H1 (cell line): ENCODE measurements around the gene SHQ1. TPM values are rescaled to one million over a fixed set of nuclear protein-coding genes. Genes with fewer than 3 reads are reported as not detected.

Experiments
- CTCF ChIA-PET: fragments of 300-600 bp; sonication (Branson Sonifier 250); formaldehyde crosslinking; loops from one replicate; lab custom pipeline; 2021; ENCODE audit not compliant: partially characterized antibody; lab: Charles Lee
- POLR2A ChIA-PET: fragments of 300-600 bp; sonication (Branson Sonifier 250); formaldehyde crosslinking; loops from one replicate; lab custom pipeline; 2021; ENCODE audit warnings: inconsistent platforms; ENCODE audit not compliant: partially characterized antibody; lab: Charles Lee
- DNase-seq, 2 experiments: peaks; one replicate each; pipeline versions ENCODE4 v3.0.0 to v3.0.0-alpha.2; 2010 to 2022; ENCODE audit warnings: low spot score in 2 of 2, low read depth in 1 of 2, mixed read lengths in 1 of 2
- FAIRE-seq: peaks from 2 replicates; lab custom pipeline; 2011; peaks lifted over from hg19 to GRCh38; lab: Jason Lieb, UNC
- H2AFZ ChIP-seq: 2 replicates; pipeline ENCODE4 v1.8.1; 2012; ENCODE audit warnings: low read length, inconsistent platforms
- H2AK5ac ChIP-seq: 2 replicates; pipeline ENCODE4 v1.6.1; 2013; ENCODE audit warnings: low read depth, low read length
- H2BK120ac ChIP-seq: replicated peaks from 2 replicates; pipeline ENCODE3; 2013; ENCODE audit warnings: low read depth, low read length, inconsistent platforms
- H2BK12ac ChIP-seq: 2 replicates; pipeline ENCODE4 v1.6.1; 2013; ENCODE audit warnings: low read depth, low read length
- H2BK15ac ChIP-seq: 2 replicates; pipeline ENCODE4 v1.6.1; 2013; ENCODE audit warnings: low read length
- H2BK20ac ChIP-seq: 2 replicates; pipeline ENCODE4 v1.6.1; 2013; ENCODE audit warnings: low read length
- H2BK5ac ChIP-seq: 2 replicates; pipeline ENCODE4 v1.6.1; 2013; ENCODE audit warnings: low read depth, low read length
- H3K14ac ChIP-seq: 2 replicates; pipeline ENCODE4 v1.6.1; 2013; ENCODE audit warnings: inconsistent platforms; ENCODE audit not compliant: insufficient read length
- H3K18ac ChIP-seq: 2 replicates; pipeline ENCODE4 v1.6.1; 2013; ENCODE audit warnings: low read length; ENCODE audit errors: extremely low read depth
- H3K23ac ChIP-seq: 2 replicates; pipeline ENCODE4 v1.6.1; 2013; ENCODE audit warnings: inconsistent platforms; ENCODE audit not compliant: insufficient read length
- H3K23me2 ChIP-seq: 2 replicates; pipeline ENCODE4 v1.6.1; 2013; ENCODE audit warnings: low read depth, low read length
- H3K27ac ChIP-seq: 2 replicates; pipeline ENCODE4 v1.6.1; 2011; ENCODE audit warnings: low read depth, low read length, inconsistent platforms
- H3K27me3 ChIP-seq, 4 experiments: replicated peaks in 1 of 4; 1 replicate in 1 of 4; 2 replicates in 3 of 4; pipeline versions ENCODE4 v1.6.1 to v1.8.1; 2011 to 2013; ENCODE audit warnings: low read length in 3 of 4, mild to moderate bottlenecking in 3 of 4, inconsistent platforms in 2 of 4, mixed read lengths in 2 of 4, moderate library complexity in 1 of 4; ENCODE audit not compliant: control insufficient read depth in 3 of 4, insufficient read depth in 3 of 4; ENCODE audit errors: extremely low read depth in 1 of 4
- H3K36me3 ChIP-seq, 4 experiments: 2 replicates each; pipeline versions ENCODE4 v1.6.1 to v1.8.1; 2011 to 2013; ENCODE audit warnings: mild to moderate bottlenecking in 4 of 4, low read length in 3 of 4, moderate library complexity in 2 of 4, control low read depth in 1 of 4, inconsistent platforms in 1 of 4; ENCODE audit not compliant: insufficient read depth in 4 of 4, control insufficient read depth in 2 of 4
- H3K4ac ChIP-seq: replicated peaks from 2 replicates; pipeline ENCODE3; 2013; ENCODE audit warnings: low read length, low read depth, mixed read lengths, inconsistent platforms; ENCODE audit not compliant: insufficient read length
- H3K4me1 ChIP-seq, 4 experiments: replicated peaks in 1 of 4; 1 replicate in 1 of 4; 2 replicates in 3 of 4; pipeline versions ENCODE4 v1.6.1 to v1.8.1; 2011 to 2013; ENCODE audit warnings: low read length in 3 of 4, inconsistent platforms in 2 of 4, mixed read lengths in 1 of 4; ENCODE audit not compliant: insufficient read depth in 4 of 4, control insufficient read depth in 3 of 4
- H3K4me2 ChIP-seq, 2 experiments: 2 replicates each; pipeline versions ENCODE4 v1.6.1 to v1.8.1; 2011 to 2013; ENCODE audit warnings: low read depth in 2 of 2, low read length in 2 of 2, control low read depth in 1 of 2, inconsistent platforms in 1 of 2, mild to moderate bottlenecking in 1 of 2; ENCODE audit not compliant: insufficient read depth in 1 of 2
- H3K4me3 ChIP-seq, 4 experiments: fragments of 200-600, 300-600 bp in 1 of 4; sonication (generic), shearing (Covaris generic), sonication (Bioruptor Twin) in 1 of 4; 2 replicates each; pipeline versions ENCODE4 v1.5.1 to v1.8.1; 2011 to 2016; ENCODE audit warnings: low read length in 4 of 4, low read depth in 3 of 4, control low read depth in 2 of 4, inconsistent platforms in 2 of 4, mild to moderate bottlenecking in 2 of 4, mixed read lengths in 1 of 4, moderate library complexity in 1 of 4; ENCODE audit not compliant: insufficient read depth in 2 of 4; ENCODE audit errors: extremely low read depth in 1 of 4
- H3K56ac ChIP-seq: replicated peaks from 2 replicates; pipeline ENCODE3; 2013; ENCODE audit warnings: low read depth, mild to moderate bottlenecking, mixed read lengths, low read length, inconsistent platforms; ENCODE audit not compliant: insufficient read length
- H3K79me1 ChIP-seq: 2 replicates; pipeline ENCODE4 v1.6.1; 2013; ENCODE audit warnings: low read depth, low read length, control low read depth
- H3K79me2 ChIP-seq, 2 experiments: 2 replicates each; pipeline versions ENCODE4 v1.6.1 to v1.8.1; 2012 to 2013; ENCODE audit warnings: low read length in 2 of 2, mild to moderate bottlenecking in 2 of 2, inconsistent platforms in 1 of 2; ENCODE audit not compliant: insufficient read depth in 2 of 2, control insufficient read depth in 1 of 2
- H3K9ac ChIP-seq, 4 experiments: replicated peaks in 1 of 4; 1 replicate in 1 of 4; 2 replicates in 3 of 4; pipeline versions ENCODE4 v1.6.1 to v1.8.1; 2011 to 2013; ENCODE audit warnings: low read depth in 3 of 4, low read length in 3 of 4, control low read depth in 2 of 4, mild to moderate bottlenecking in 2 of 4, moderate library complexity in 2 of 4, inconsistent platforms in 1 of 4; ENCODE audit errors: extremely low read depth in 1 of 4
- H3K9me3 ChIP-seq, 2 experiments: 2 replicates each; pipeline versions ENCODE4 v1.6.1 to v1.8.1; 2012 to 2013; ENCODE audit warnings: mild to moderate bottlenecking in 2 of 2, moderate library complexity in 2 of 2, control low read depth in 1 of 2, inconsistent platforms in 1 of 2, low read depth in 1 of 2, low read length in 1 of 2, mixed read lengths in 1 of 2; ENCODE audit not compliant: insufficient read depth in 2 of 2
- H4K20me1 ChIP-seq, 2 experiments: replicated peaks in 1 of 2; 2 replicates each; pipeline versions ENCODE3 to v1.8.1; 2011 to 2013; ENCODE audit warnings: inconsistent platforms in 2 of 2, low read length in 2 of 2, mild to moderate bottlenecking in 1 of 2; ENCODE audit not compliant: insufficient read depth in 2 of 2, control insufficient read depth in 1 of 2
- H4K5ac ChIP-seq: 2 replicates; pipeline ENCODE4 v1.6.1; 2013; ENCODE audit warnings: low read length, low read depth, mixed read lengths, inconsistent platforms; ENCODE audit not compliant: insufficient read length
- H4K8ac ChIP-seq: 2 replicates; pipeline ENCODE4 v1.8.0; 2013; ENCODE audit warnings: mild to moderate bottlenecking, moderate library complexity, low read length, inconsistent platforms; ENCODE audit not compliant: insufficient read depth; ENCODE audit errors: extremely low read depth
- H4K91ac ChIP-seq: replicated peaks from 2 replicates; pipeline ENCODE3; 2013; ENCODE audit warnings: low read length, mixed read lengths, inconsistent platforms; ENCODE audit not compliant: insufficient read length
- ASH2L ChIP-seq: fragments of 200-600, 300-600 bp; sonication (generic); IDR thresholded peaks from one replicate; pipeline ENCODE4 v1.7.1; 2017; ENCODE audit warnings: low read length
- CHD1 ChIP-seq: IDR thresholded peaks from 2 replicates; pipeline ENCODE4 v1.6.1; 2012; ENCODE audit warnings: low read depth, low read length, improper control_type of control experiment
- CREB1 ChIP-seq: IDR thresholded peaks from 2 replicates; pipeline ENCODE4 v1.6.1; 2012; ENCODE audit warnings: inconsistent platforms
- FOSL1 ChIP-seq: IDR thresholded peaks from 2 replicates; pipeline ENCODE4 v1.6.1; 2011; ENCODE audit warnings: mild to moderate bottlenecking, low read depth, low read length, moderate library complexity; ENCODE audit not compliant: insufficient read depth
- JUN ChIP-seq: IDR thresholded peaks from 2 replicates; pipeline ENCODE4 v1.6.1; 2011; ENCODE audit warnings: low read depth, mild to moderate bottlenecking, improper control_type of control experiment, low read length
- MAFK ChIP-seq: IDR thresholded peaks from 2 replicates; pipeline ENCODE4 v1.6.1; 2012; ENCODE audit warnings: low read depth, mild to moderate bottlenecking, improper control_type of control experiment, low read length
- NANOG ChIP-seq: IDR thresholded peaks from 2 replicates; pipeline ENCODE4 v1.6.1; 2011; ENCODE audit warnings: low read length, low read depth, mild to moderate bottlenecking, inconsistent platforms; ENCODE audit not compliant: insufficient read depth, poor library complexity, severe bottlenecking
- NRF1 ChIP-seq: IDR thresholded peaks from 2 replicates; pipeline ENCODE4 v1.6.1; 2011; ENCODE audit warnings: mild to moderate bottlenecking, low read depth, low read length, improper control_type of control experiment
- POLR2A ChIP-seq, 2 experiments: IDR thresholded peaks; 1 replicate in 1 of 2; 2 replicates in 1 of 2; pipeline ENCODE4 v1.6.1; 2011; ENCODE audit warnings: low read depth in 2 of 2, low read length in 2 of 2, mild to moderate bottlenecking in 2 of 2; ENCODE audit errors: control extremely low read depth in 1 of 2
- RAD21 ChIP-seq, 2 experiments: IDR thresholded peaks in 1 of 2; conservative IDR thresholded peaks in 1 of 2; 2 replicates each; pipeline ENCODE4 v1.6.1; 2011; ENCODE audit warnings: low read depth in 2 of 2, low read length in 2 of 2, improper control_type of control experiment in 1 of 2, inconsistent platforms in 1 of 2, mild to moderate bottlenecking in 1 of 2, moderate library complexity in 1 of 2
- RXRA ChIP-seq: IDR thresholded peaks from 2 replicates; pipeline ENCODE4 v1.6.1; 2011; ENCODE audit warnings: low read depth, mild to moderate bottlenecking, low read length, moderate library complexity; ENCODE audit not compliant: insufficient read depth
- SP4 ChIP-seq: IDR thresholded peaks from 2 replicates; pipeline ENCODE4 v1.6.1; 2012; ENCODE audit warnings: low read length, inconsistent platforms
- YY1 ChIP-seq: IDR thresholded peaks from 2 replicates; pipeline ENCODE4 v1.6.1; 2011; ENCODE audit warnings: low read depth, mild to moderate bottlenecking, low read length
- WGBS, 2 experiments: shearing (Covaris generic) in 1 of 2; methylation state at CpG; one replicate each; pipeline versions ENCODE4 v1.1.6 to v1.1.7; 2013 to 2015; ENCODE audit warnings: low lambda C conversion rate in 2 of 2, mixed read lengths in 2 of 2, inconsistent platforms in 1 of 2, low coverage in 1 of 2, missing lambda C conversion rate in 1 of 2; ENCODE audit not compliant: insufficient replicate concordance in 2 of 2, insufficient coverage in 1 of 2, insufficient read length in 1 of 2; ENCODE audit errors: extremely low coverage in 1 of 2, missing lambda C conversion rate in 1 of 2; 5-methylcytosine and 5-hydroxymethylcytosine counted together
- polyA plus RNA-seq, 7 experiments: library from polyadenylated mRNA; depleted of rRNA in 3 of 7; stranded (reverse) in 5 of 7; unstranded in 2 of 7; fragments of >200 nt in 5 of 7; fragments of 200-250 nt in 2 of 7; gene quantifications; 1 replicate in 5 of 7; 2 replicates in 1 of 7; 4 replicates in 1 of 7; pipeline versions ENCODE4 v1.2.1 to v1.2.3, GENCODE V29; 2011 to 2013; ENCODE audit warnings: missing spikeins in 2 of 7, mixed read lengths in 2 of 7
- total RNA-seq: library from RNA; stranded (reverse); fragmentation: NEBNext Ultra II Directional; extraction: Animal tissue kit (Norgen Biotek cat#: 25700); gene quantifications from 2 replicates; pipeline ENCODE4 v1.2.1, GENCODE V29; 2021
- TF ChIP-seq, protein P1 (sequence below): IDR thresholded peaks from 2 replicates; pipeline ENCODE4 v1.6.1; 2012; ENCODE audit warnings: inconsistent platforms

SHQ1 gene
- total and polyA plus RNA-seq, 2 of the 8 experiments (the other 6 are each of a cell fraction or from before 2014, with no cell fraction given) = 10.7 to 34.4 TPM

DNA sequence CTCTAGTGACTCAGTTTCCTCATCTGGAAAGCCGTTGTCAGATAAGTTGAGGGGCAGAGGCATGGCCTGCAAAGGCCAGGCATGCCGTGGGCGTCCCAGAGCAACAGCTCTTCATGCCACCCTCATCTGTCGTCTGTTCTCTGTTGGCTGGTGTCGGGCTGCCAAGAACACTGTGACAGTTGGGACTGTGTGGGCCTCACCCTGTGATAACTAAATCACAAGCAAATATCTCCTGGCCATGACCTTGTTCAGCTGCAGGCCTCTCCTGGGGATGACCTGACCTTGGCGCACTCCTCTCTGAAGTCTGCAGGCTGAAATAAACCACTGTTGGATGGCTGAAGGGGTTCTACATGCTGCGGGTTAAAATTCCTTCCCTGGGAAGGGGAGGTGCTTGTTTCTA is 145.9 kb downstream of the SHQ1 start:
- Histone ChIP-seq H2AK5ac (no peak overlapping the region), H3K56ac (no peak overlapping the region), H3K23ac (no peak overlapping the region), H3K4me1 (peaks cover 0 to 5% (median 5%) of the 10 kb centered on the region in 4 experiments; a peak in 3 of 7 replicates), H2AFZ (no peak overlapping the region), H2BK120ac (no peak overlapping the region), H4K5ac (no peak overlapping the region), H2BK15ac (no peak overlapping the region), H2BK12ac (no peak overlapping the region), H3K4me3 (no peak overlapping the region), H3K9me3 (no peaks in the 10 kb centered on the region), H4K91ac (no peak overlapping the region)
- CTCF ChIA-PET = interaction anchor here (0.7 to 2.1 kb wide), 5 partner anchors 9 to 149 kb away, joined by 3 to 8 read pairs (median 4); no protein-coding TSS in a partner anchor
- FAIRE-seq = no peak
- TF ChIP-seq CHD1 (no peak), CREB1 (no peak), ASH2L (no peak), NANOG (no peak), SP4 (no peak), JUN (no peak), POLR2A (IDR thresholded peaks at IDR 0.05; ENCODE audit: control extremely low read depth in 1 of 2, low read depth in 2 of 2, low read length in 2 of 2) (no peak), NRF1 (no peak), MAFK (no peak), RXRA (no peak), RAD21 (IDR thresholded peaks at IDR 0.05 in 1 of 2, conservative IDR thresholded peaks at IDR 0.05 in 1 of 2; ENCODE audit: low read depth in 2 of 2, low read length in 2 of 2) (no peak), FOSL1 (no peak), YY1 (no peak)
- TF ChIP-seq, protein P1, sequence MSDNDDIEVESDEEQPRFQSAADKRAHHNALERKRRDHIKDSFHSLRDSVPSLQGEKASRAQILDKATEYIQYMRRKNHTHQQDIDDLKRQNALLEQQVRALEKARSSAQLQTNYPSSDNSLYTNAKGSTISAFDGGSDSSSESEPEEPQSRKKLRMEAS = no peak
- TF ChIP-seq, all 59 proteins: peak for 0
- WGBS, 2 experiments = 91% methylated on average over 7 of the region's 7 CpGs; no CpG with 5 or more reads in 1 of the 2 experiments
- no peak for DNase-seq
- no peak overlapping the region for H3K4me2 ChIP-seq
- no peaks in the 10 kb centered on the region for H4K20me1 ChIP-seq
- no peaks in the 10 kb centered on the region for H3K79me2 ChIP-seq
- no peak overlapping the region for H2BK5ac ChIP-seq
- no peaks in the 10 kb centered on the region for H3K36me3 ChIP-seq
- H3K4ac ChIP-seq = no peak overlapping the region
- H3K23me2 ChIP-seq = no peaks in the 10 kb centered on the region
- H3K27ac ChIP-seq = no peak overlapping the region
- H3K27me3 ChIP-seq = no peaks in the 10 kb centered on the region; a peak in 1 of 7 replicates
- no peaks in the 10 kb centered on the region for H3K79me1 ChIP-seq
- POLR2A ChIA-PET = no interaction called here
- no peak overlapping the region for H3K9ac ChIP-seq
- H3K18ac ChIP-seq = no peak overlapping the region
- H3K14ac ChIP-seq = no peak overlapping the region
- H2BK20ac ChIP-seq = no peak overlapping the region
- H4K8ac ChIP-seq = no peak overlapping the region
